Endothelial cell of umbilical vein (primary cell): ENCODE measurements around the gene SSNA1. TPM values are rescaled to one million over a fixed set of nuclear protein-coding genes. Genes with fewer than 3 reads are reported as not detected.

Experiments used
- BruUV-seq: library from RNA; stranded (reverse); fragments of 400-500 nt; replicated peaks from 2 replicates; lab custom pipeline; 2021; lab: Mats Ljungman, UMichigan
- CTCF ChIA-PET: fragments of 300-600, 350-600 bp; sonication (Branson Sonifier 250); formaldehyde crosslinking; loops from one replicate; lab custom pipeline; 2021; ENCODE audit warnings: antibody characterized with exemption, inconsistent platforms; lab: Charles Lee
- POLR2A ChIA-PET: fragments of 300-600, 350-600 bp; sonication (Branson Sonifier 250); formaldehyde crosslinking; loops from one replicate; lab custom pipeline; 2021; ENCODE audit warnings: antibody characterized with exemption, inconsistent platforms; lab: Charles Lee
- DNase-seq: peaks from one replicate; pipeline ENCODE4 v3.0.0-alpha.2; 2011; ENCODE audit warnings: low read depth, low spot score
- FAIRE-seq: peaks from 2 replicates; lab custom pipeline; 2011; peaks lifted over from hg19 to GRCh38; lab: Jason Lieb, UNC
- H2AFZ ChIP-seq: 2 replicates; pipeline ENCODE4 v1.6.0; 2012; ENCODE audit warnings: low read depth, low read length, control low read depth, inconsistent platforms
- H3K27ac ChIP-seq: 2 replicates; pipeline ENCODE4 v1.5.1; 2011; ENCODE audit warnings: low read depth, mild to moderate bottlenecking, control low read depth, low read length, moderate library complexity; ENCODE audit not compliant: insufficient read depth
- H3K27me3 ChIP-seq, 2 experiments: 2 replicates each; pipeline versions ENCODE4 v1.6.0 to v1.6.1; 2011; ENCODE audit warnings: low read length in 2 of 2, mixed read lengths in 1 of 2; ENCODE audit not compliant: control insufficient read depth in 2 of 2, insufficient read depth in 2 of 2
- H3K36me3 ChIP-seq, 2 experiments: 2 replicates in 1 of 2; 3 replicates in 1 of 2; pipeline ENCODE4 v1.5.1; 2011; ENCODE audit warnings: low read length in 2 of 2, mild to moderate bottlenecking in 1 of 2, moderate library complexity in 1 of 2; ENCODE audit not compliant: control insufficient read depth in 2 of 2, insufficient read depth in 2 of 2; ENCODE audit errors: extremely low read depth in 1 of 2
- H3K4me1 ChIP-seq: 3 replicates; pipeline ENCODE4 v1.5.1; 2011; ENCODE audit warnings: mild to moderate bottlenecking, low read length; ENCODE audit not compliant: control insufficient read depth, insufficient read depth; ENCODE audit errors: extremely low read depth
- H3K4me2 ChIP-seq: 2 replicates; pipeline ENCODE4 v1.6.1; 2011; ENCODE audit warnings: low read length, control low read depth, mixed read lengths; ENCODE audit not compliant: insufficient read depth
- H3K4me3 ChIP-seq, 3 experiments: fragments of 200-600 bp in 1 of 3; sonication (generic), shearing (Covaris generic) in 1 of 3; replicated peaks in 1 of 3; 2 replicates each; pipeline ENCODE4 v1.5.1; 2011 to 2016; ENCODE audit warnings: control low read depth in 3 of 3, low read length in 3 of 3, mild to moderate bottlenecking in 2 of 3, inconsistent platforms in 1 of 3, low read depth in 1 of 3, moderate library complexity in 1 of 3; ENCODE audit not compliant: insufficient read depth in 1 of 3
- H3K79me2 ChIP-seq: 2 replicates; pipeline ENCODE4 v1.6.0; 2012; ENCODE audit warnings: low read length, inconsistent platforms; ENCODE audit not compliant: control insufficient read depth, insufficient read depth
- H3K9ac ChIP-seq: replicated peaks from 2 replicates; pipeline ENCODE3; 2011; ENCODE audit warnings: low read length, control low read depth; ENCODE audit not compliant: insufficient read depth; ENCODE audit errors: extremely low read depth
- H3K9me1 ChIP-seq: replicated peaks from 3 replicates; pipeline ENCODE4 v1.6.0; 2011; ENCODE audit warnings: mild to moderate bottlenecking, low read length; ENCODE audit not compliant: control insufficient read depth, insufficient read depth; ENCODE audit errors: extremely low read depth
- H3K9me3 ChIP-seq: replicated peaks from 2 replicates; pipeline ENCODE4 v1.5.1; 2012; ENCODE audit warnings: low read length, inconsistent platforms; ENCODE audit not compliant: control insufficient read depth, insufficient read depth
- H4K20me1 ChIP-seq: replicated peaks from 2 replicates; pipeline ENCODE3; 2011; ENCODE audit warnings: mild to moderate bottlenecking, low read length; ENCODE audit not compliant: control insufficient read depth, insufficient read depth; ENCODE audit errors: extremely low read depth
- CTCF ChIP-seq, 2 donors: IDR thresholded peaks; 1 replicate in 1 of 2; 2 replicates in 1 of 2; pipeline ENCODE4 v1.5.1; 2011; ENCODE audit warnings: low read length in 2 of 2, mild to moderate bottlenecking in 2 of 2, moderate library complexity in 2 of 2, control low read depth in 1 of 2, inconsistent platforms in 1 of 2, low read depth in 1 of 2; ENCODE audit not compliant: insufficient read depth in 1 of 2; ENCODE audit errors: extremely low read depth in 1 of 2
- EZH2 ChIP-seq: IDR thresholded peaks from 2 replicates; pipeline ENCODE4 v1.6.1; 2012; ENCODE audit warnings: borderline replicate concordance, low read depth, mild to moderate bottlenecking, moderate library complexity, low read length, inconsistent platforms; ENCODE audit not compliant: severe bottlenecking
- FOS ChIP-seq: IDR thresholded peaks from 2 replicates; pipeline ENCODE4 v1.6.1; 2011; ENCODE audit warnings: mild to moderate bottlenecking, low read length, moderate library complexity, borderline replicate concordance; ENCODE audit not compliant: insufficient read depth
- GATA2 ChIP-seq: IDR thresholded peaks from 2 replicates; pipeline ENCODE4 v1.7.0; 2011; ENCODE audit warnings: low read depth, mild to moderate bottlenecking, moderate library complexity, mixed read lengths, low read length; ENCODE audit not compliant: insufficient read length, insufficient read depth
- JUN ChIP-seq: IDR thresholded peaks from 2 replicates; pipeline ENCODE4 v1.6.1; 2011; ENCODE audit warnings: borderline replicate concordance, low read depth; ENCODE audit not compliant: insufficient read length, insufficient read depth
- MAX ChIP-seq: IDR thresholded peaks from 2 replicates; pipeline ENCODE4 v1.6.1; 2011; ENCODE audit not compliant: insufficient read depth, insufficient read length
- MYC ChIP-seq: IDR thresholded peaks from one replicate; pipeline ENCODE4 v1.6.1; 2011; ENCODE audit warnings: mild to moderate bottlenecking, low read depth, low read length
- POLR2A ChIP-seq: IDR thresholded peaks from 2 replicates; pipeline ENCODE4 v1.6.1; 2012; ENCODE audit warnings: low read depth, mild to moderate bottlenecking, control low read depth, low read length
- POLR2AphosphoS5 ChIP-seq: IDR thresholded peaks from 2 replicates; pipeline ENCODE4 v1.6.1; 2012; ENCODE audit warnings: low read depth, mild to moderate bottlenecking, control low read depth, low read length, moderate library complexity; ENCODE audit not compliant: insufficient read depth
- dilution Hi-C: fragments of 300-500 bp; cut with MboI; formaldehyde crosslinking; loops from one replicate; pipeline ENCODE4 v1.15.0; 2019; ENCODE audit warnings: low sequenced_read_pairs; ENCODE audit not compliant: extremely low pct_ligation_motif_present
- intact Hi-C: fragments of 100-400 bp; cut with micrococcal nuclease; formaldehyde crosslinking; loops from one replicate; pipeline ENCODE4 v1.10.0; 2022
- polyA plus RNA-seq, 4 experiments: library from polyadenylated mRNA; depleted of rRNA in 3 of 4; stranded (reverse) in 3 of 4; unstranded in 1 of 4; fragments of >200 nt; gene quantifications; 2 replicates each; pipeline versions ENCODE4 v1.2.1 to v1.2.3, GENCODE V29; 2011 to 2012; ENCODE audit warnings: missing spikeins in 1 of 4
- total RNA-seq: library from RNA; stranded (reverse); gene quantifications from 2 replicates; pipeline ENCODE4 v1.2.3, GENCODE V29; 2021

The SSNA1 gene
- total and polyA plus RNA-seq, 2 donors (not counting 3 experiments of a cell fraction or from before 2014, with no cell fraction given) = 89.0 to 146 TPM

GRCh38 chr9:137222190-137223077 is 34.0 kb downstream of the SSNA1 start, which contains the start of gene RNF208:
Gene RNF208 (minus strand): TSS chr9:137222240. CDS start chr9:137221212, 1,028 bp downstream.
- Histone ChIP-seq H3K27me3 (no peaks in the 10 kb centered on the region), H4K20me1 (no peaks in the 10 kb centered on the region), H3K9me1 (no peaks in the 10 kb centered on the region), H3K4me3 (peak within 1 kb of the TSS in 2 of 3 experiments; percentile 3 to 44), H3K9ac (no peak within 1 kb of the TSS), H3K4me1 (peaks cover 18% of the 10 kb centered on the region), H3K36me3 (no peaks in the 10 kb centered on the region), H3K79me2 (no peaks in the 10 kb centered on the region), H2AFZ (peak within 1 kb of the TSS; percentile 36), H3K27ac (no peak within 1 kb of the TSS), H3K4me2 (peak within 1 kb of the TSS; percentile 50), H3K9me3 (no peaks in the 10 kb centered on the region)
- POLR2A ChIA-PET = interaction anchor here (1.5 to 1.9 kb wide), 2 partner anchors 18 to 22 kb away, joined by 8 to 10 read pairs; partner anchors contain the start of genes TPRN and TUBB4B
- DNase-seq (peak; percentile 12), FAIRE-seq (no peak)
- CTCF ChIA-PET = interaction anchor here (0.6 to 6.3 kb wide), 10 partner anchors 7 to 93 kb away, joined by 3 to 63 read pairs (median 8); partner anchors contain the start of genes NDOR1, SSNA1, TMEM203 and TPRN
- BruUV-seq = no TSS peak
- TF ChIP-seq MYC (no peak), EZH2 (no peak), FOS (no peak), MAX (no peak), POLR2AphosphoS5 (no peak), GATA2 (no peak), POLR2A (no peak), CTCF (IDR thresholded peaks at IDR 0.05; ENCODE audit: extremely low read depth in 1 of 2, insufficient read depth in 1 of 2, low read depth in 1 of 2, low read length in 2 of 2) (no peak), JUN (no peak)
- dilution Hi-C loops (no loop called here), intact Hi-C loops (loop anchor here (1.0 to 2.0 kb wide), 6 partner anchors 14 to 100 kb away; partner anchors contain the start of genes TPRN and TUBB4B)
